Cerebellar nuclear complex (tissue), 1 donor: ENCODE measurements around the gene CDKAL1.

ENCODE experiments used
- DNase-seq, 2 experiments: peaks; one replicate each; lab custom pipeline; 2025; lab: John Stamatoyannopoulos, UW

CDKAL1 gene

GRCh38 chr6:21258665-21259064 is 724.4 kb downstream of the CDKAL1 start:
- no peak for DNase-seq

GRCh38 chr6:21259660-21260059 is 725.4 kb downstream of the CDKAL1 start:
- no peak for DNase-seq

- no peak for DNase-seq
Measured at GRCh38 chr6:21262504-21262903, 728.2 kb downstream of the CDKAL1 start.

GRCh38 chr6:21263531-21264287 is 729.5 kb downstream of the CDKAL1 start:
- DNase-seq = no peak

GRCh38 chr6:21264288-21265033 is 730.2 kb downstream of the CDKAL1 start:
- DNase-seq = no peak

- no peak for DNase-seq
Measured at GRCh38 chr6:21265034-21265729, 730.9 kb downstream of the CDKAL1 start.

- DNase-seq = no peak
Measured at GRCh38 chr6:21265730-21266044, 731.4 kb downstream of the CDKAL1 start.

GRCh38 chr6:21270636-21271201 is 736.5 kb downstream of the CDKAL1 start:
- no peak for DNase-seq

- DNase-seq = no peak
Measured at GRCh38 chr6:21271428-21272155, 737.3 kb downstream of the CDKAL1 start.

GRCh38 chr6:21273451-21273850 is 739.2 kb downstream of the CDKAL1 start:
- no peak for DNase-seq

- DNase-seq = no peak
Measured at GRCh38 chr6:21274851-21275250, 740.6 kb downstream of the CDKAL1 start.

- peak in 1 of 2 experiments; percentile 28 for DNase-seq
Measured at GRCh38 chr6:21277601-21278374, 743.5 kb downstream of the CDKAL1 start.

- DNase-seq = no peak
Measured at GRCh38 chr6:21278375-21278745, 744.1 kb downstream of the CDKAL1 start.

- DNase-seq = no peak
Measured at GRCh38 chr6:21279619-21280018, 745.4 kb downstream of the CDKAL1 start.

GRCh38 chr6:21281366-21281765 is 747.1 kb downstream of the CDKAL1 start:
- no peak for DNase-seq
